Hepatocyte (in vitro differentiated cells): ENCODE results near the gene LCT. TPM values are rescaled to one million over a fixed set of nuclear protein-coding genes. Genes with fewer than 3 reads are reported as not detected.

Experiments used
- DNase-seq: peaks from one replicate; pipeline ENCODE4 v3.0.0-alpha.2; 2016; ENCODE audit warnings: low spot score
- H2AFZ ChIP-seq: fragments of 200-600 bp; sonication (generic); 2 replicates; pipeline ENCODE4 v1.6.0; 2016; ENCODE audit warnings: antibody characterized with exemption, mild to moderate bottlenecking
- H3K27ac ChIP-seq: fragments of 200-600 bp; sonication (generic); 2 replicates; pipeline ENCODE4 v1.5.1; 2016; ENCODE audit warnings: mild to moderate bottlenecking
- H3K27me3 ChIP-seq: fragments of 200-600 bp; sonication (generic); 2 replicates; pipeline ENCODE4 v1.6.1; 2016
- H3K36me3 ChIP-seq: fragments of 200-600 bp; sonication (generic); replicated peaks from 2 replicates; pipeline ENCODE4 v1.5.1; 2016; ENCODE audit warnings: low read depth; ENCODE audit not compliant: insufficient read depth
- H3K4me1 ChIP-seq: fragments of 200-600 bp; sonication (generic); 2 replicates; pipeline ENCODE4 v1.5.1; 2016; ENCODE audit warnings: mild to moderate bottlenecking, moderate library complexity; ENCODE audit not compliant: insufficient read depth
- H3K4me2 ChIP-seq: fragments of 200-600 bp; sonication (generic); 2 replicates; pipeline ENCODE4 v1.6.0; 2016
- H3K4me3 ChIP-seq: fragments of 200-600 bp; sonication (generic); 2 replicates; pipeline ENCODE4 v1.5.1; 2016; ENCODE audit warnings: mild to moderate bottlenecking
- H3K79me2 ChIP-seq: fragments of 200-600 bp; sonication (generic); 2 replicates; pipeline ENCODE4 v1.6.0; 2017; ENCODE audit warnings: mild to moderate bottlenecking
- H3K9me2 ChIP-seq: fragments of 200-600 bp; sonication (generic); replicated peaks from 2 replicates; pipeline ENCODE4 v1.6.0; 2017; ENCODE audit warnings: mild to moderate bottlenecking; ENCODE audit not compliant: insufficient read depth
- H3K9me3 ChIP-seq: fragments of 200-600 bp; sonication (generic); 2 replicates; pipeline ENCODE4 v1.5.1; 2016; ENCODE audit warnings: low read depth, mild to moderate bottlenecking
- H4K20me1 ChIP-seq: fragments of 200-600 bp; sonication (generic); 2 replicates; pipeline ENCODE4 v1.6.0; 2016; ENCODE audit warnings: mild to moderate bottlenecking; ENCODE audit not compliant: insufficient read depth, poor library complexity, severe bottlenecking
- EZH2 ChIP-seq: fragments of 200-600 bp; sonication (generic); IDR thresholded peaks from 2 replicates; pipeline ENCODE4 v1.6.1; 2016; ENCODE audit warnings: antibody characterized with exemption, mild to moderate bottlenecking, borderline replicate concordance
- EZH2phosphoT487 ChIP-seq: fragments of 200-600 bp; sonication (generic); IDR thresholded peaks from one replicate; pipeline ENCODE4 v1.6.1; 2018; ENCODE audit warnings: antibody characterized with exemption, mild to moderate bottlenecking, low read depth, moderate library complexity; ENCODE audit not compliant: unreplicated experiment, severe bottlenecking
- WGBS: methylation state at CpG from one replicate; pipeline ENCODE4 v1.1.6; 2016; ENCODE audit warnings: low lambda C conversion rate; ENCODE audit errors: missing lambda C conversion rate; 5-methylcytosine and 5-hydroxymethylcytosine counted together
- polyA plus RNA-seq: library from polyadenylated mRNA; unstranded; fragments of >200 nt; fragmentation: Nextera tagmentation; extraction: Ambion mirVana; gene quantifications from 2 replicates; pipeline ENCODE4 v1.2.1, GENCODE V29; 2016
- total RNA-seq: library from RNA; depleted of rRNA; stranded (reverse); fragments of >200 nt; gene quantifications from 2 replicates; pipeline ENCODE4 v1.2.3, GENCODE V29; 2014
- TF ChIP-seq, protein P1 (sequence below): fragments of 200-600 bp; sonication (generic); IDR thresholded peaks from 2 replicates; pipeline ENCODE4 v1.5.1; 2016; ENCODE audit warnings: antibody characterized with exemption, mild to moderate bottlenecking; ENCODE audit not compliant: poor library complexity

Gene LCT
- total and polyA plus RNA-seq, 2 experiments from 2014 or later = 0.51 to 3.2 TPM

DNA sequence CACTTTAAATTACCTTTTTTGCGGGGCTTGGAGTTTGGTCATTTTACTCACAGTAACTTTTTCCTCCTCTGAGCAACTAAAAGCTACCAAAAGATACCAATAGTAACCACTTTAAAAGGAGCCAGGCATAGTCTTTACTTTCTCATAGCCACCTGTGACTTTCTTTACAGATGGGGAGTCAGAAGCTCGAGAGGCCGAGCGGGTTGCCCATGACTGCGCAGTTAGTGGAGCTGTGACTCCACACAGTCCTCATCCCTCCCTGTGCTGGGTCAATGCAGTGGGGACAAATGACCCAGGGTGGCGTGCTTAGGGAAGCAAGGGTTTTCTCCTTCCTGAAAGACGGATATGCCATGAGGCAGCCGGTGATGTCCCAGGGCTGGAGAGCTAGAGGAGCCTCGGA lies 11.9 kb downstream of the LCT start:
- TF ChIP-seq EZH2 (no peak), EZH2phosphoT487 (no peak)
- TF ChIP-seq, protein P1, sequence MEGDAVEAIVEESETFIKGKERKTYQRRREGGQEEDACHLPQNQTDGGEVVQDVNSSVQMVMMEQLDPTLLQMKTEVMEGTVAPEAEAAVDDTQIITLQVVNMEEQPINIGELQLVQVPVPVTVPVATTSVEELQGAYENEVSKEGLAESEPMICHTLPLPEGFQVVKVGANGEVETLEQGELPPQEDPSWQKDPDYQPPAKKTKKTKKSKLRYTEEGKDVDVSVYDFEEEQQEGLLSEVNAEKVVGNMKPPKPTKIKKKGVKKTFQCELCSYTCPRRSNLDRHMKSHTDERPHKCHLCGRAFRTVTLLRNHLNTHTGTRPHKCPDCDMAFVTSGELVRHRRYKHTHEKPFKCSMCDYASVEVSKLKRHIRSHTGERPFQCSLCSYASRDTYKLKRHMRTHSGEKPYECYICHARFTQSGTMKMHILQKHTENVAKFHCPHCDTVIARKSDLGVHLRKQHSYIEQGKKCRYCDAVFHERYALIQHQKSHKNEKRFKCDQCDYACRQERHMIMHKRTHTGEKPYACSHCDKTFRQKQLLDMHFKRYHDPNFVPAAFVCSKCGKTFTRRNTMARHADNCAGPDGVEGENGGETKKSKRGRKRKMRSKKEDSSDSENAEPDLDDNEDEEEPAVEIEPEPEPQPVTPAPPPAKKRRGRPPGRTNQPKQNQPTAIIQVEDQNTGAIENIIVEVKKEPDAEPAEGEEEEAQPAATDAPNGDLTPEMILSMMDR = no peak
- no peaks in the 10 kb centered on the region for H4K20me1 ChIP-seq
- 91% methylated on average over 9 of the region's 9 CpGs for WGBS
- H3K79me2 ChIP-seq = no peaks in the 10 kb centered on the region
- H3K4me3 ChIP-seq = no peak overlapping the region
- H3K9me3 ChIP-seq = no peaks in the 10 kb centered on the region
- no peak overlapping the region for H3K27ac ChIP-seq
- H3K4me2 ChIP-seq = no peak overlapping the region
- H3K27me3 ChIP-seq = no peaks in the 10 kb centered on the region
- H2AFZ ChIP-seq = no peak overlapping the region
- no peak for DNase-seq
- H3K4me1 ChIP-seq = no peaks in the 10 kb centered on the region
- H3K36me3 ChIP-seq = no peaks in the 10 kb centered on the region
- H3K9me2 ChIP-seq = no peaks in the 10 kb centered on the region

DNA sequence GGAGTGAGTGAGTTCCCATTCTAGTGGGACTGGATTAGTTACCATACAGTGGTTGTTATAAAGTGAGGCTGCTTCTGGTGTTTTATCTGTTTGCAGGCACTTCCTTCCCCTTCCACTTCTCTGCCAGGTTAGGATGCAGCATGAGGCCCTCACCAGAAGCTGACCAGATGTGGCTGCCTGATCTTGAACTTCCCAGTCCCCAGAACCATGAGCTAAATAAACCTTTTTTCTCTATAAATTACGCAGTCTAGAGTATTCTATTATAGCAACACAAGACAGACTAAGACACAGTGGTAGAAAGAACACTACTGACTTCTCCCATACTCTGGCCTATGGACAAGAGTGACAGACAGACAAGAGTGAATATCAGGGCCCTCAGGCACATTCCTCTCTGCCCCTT lies 14.1 kb downstream of the LCT start:
- no peak overlapping the region for H3K4me3 ChIP-seq
- no peak overlapping the region for H3K27ac ChIP-seq
- DNase-seq = no peak
- H3K9me2 ChIP-seq = no peaks in the 10 kb centered on the region
- H3K9me3 ChIP-seq = no peaks in the 10 kb centered on the region
- 86% methylated on average over 1 of the region's 1 CpG for WGBS
- H4K20me1 ChIP-seq = no peaks in the 10 kb centered on the region
- H2AFZ ChIP-seq = no peak overlapping the region
- H3K4me1 ChIP-seq = no peaks in the 10 kb centered on the region
- H3K79me2 ChIP-seq = no peaks in the 10 kb centered on the region
- TF ChIP-seq EZH2phosphoT487 (no peak), EZH2 (no peak)
- TF ChIP-seq, protein P1 = no peak
- no peaks in the 10 kb centered on the region for H3K27me3 ChIP-seq
- H3K4me2 ChIP-seq = no peak overlapping the region
- no peaks in the 10 kb centered on the region for H3K36me3 ChIP-seq

DNA sequence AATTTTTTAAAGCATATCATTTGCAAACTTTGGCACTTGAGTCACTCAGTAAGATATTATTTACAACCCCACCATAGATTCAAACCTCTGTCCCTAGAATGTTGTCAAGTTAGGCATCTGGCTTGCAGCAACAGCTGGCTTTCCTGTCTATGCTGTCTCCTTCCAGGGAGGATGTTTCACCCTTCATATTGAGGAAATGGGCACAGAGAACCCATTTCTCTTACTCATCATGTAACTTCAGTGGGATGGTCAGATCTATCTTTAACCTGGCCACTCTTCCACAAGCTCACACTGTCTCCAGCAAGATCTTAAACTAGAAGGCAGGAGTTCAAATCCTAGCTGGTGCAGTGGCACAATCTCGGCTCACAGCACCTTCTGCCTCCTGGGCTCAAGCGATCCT lies 15.8 kb downstream of the LCT start:
- no peak overlapping the region for H3K4me3 ChIP-seq
- no peaks in the 10 kb centered on the region for H3K79me2 ChIP-seq
- H2AFZ ChIP-seq = no peak overlapping the region
- H3K4me1 ChIP-seq = no peaks in the 10 kb centered on the region
- no peaks in the 10 kb centered on the region for H3K9me3 ChIP-seq
- no peak for DNase-seq
- H3K36me3 ChIP-seq = no peaks in the 10 kb centered on the region
- TF ChIP-seq, protein P1 = no peak
- TF ChIP-seq EZH2 = no peak
- no peak for TF ChIP-seq EZH2phosphoT487
- H3K9me2 ChIP-seq = no peaks in the 10 kb centered on the region
- 96% methylated on average over 2 of the region's 2 CpGs for WGBS
- no peak overlapping the region for H3K4me2 ChIP-seq
- no peaks in the 10 kb centered on the region for H4K20me1 ChIP-seq
- no peak overlapping the region for H3K27ac ChIP-seq
- no peaks in the 10 kb centered on the region for H3K27me3 ChIP-seq

GRCh38 chr2:135820003-135820618 lies 16.9 kb downstream of the LCT start:
- no peaks in the 10 kb centered on the region for H4K20me1 ChIP-seq
- no peak overlapping the region for H3K4me2 ChIP-seq
- no peaks in the 10 kb centered on the region for H3K9me3 ChIP-seq
- H3K4me1 ChIP-seq = no peaks in the 10 kb centered on the region
- TF ChIP-seq EZH2 = no peak
- TF ChIP-seq, protein P1 = no peak
- no peak for TF ChIP-seq EZH2phosphoT487
- H3K9me2 ChIP-seq = no peaks in the 10 kb centered on the region
- no peaks in the 10 kb centered on the region for H3K36me3 ChIP-seq
- no peak overlapping the region for H3K4me3 ChIP-seq
- H3K27me3 ChIP-seq = no peaks in the 10 kb centered on the region
- no peaks in the 10 kb centered on the region for H3K79me2 ChIP-seq
- WGBS = 74% methylated on average over 9 of the region's 9 CpGs
- H3K27ac ChIP-seq = no peak overlapping the region
- H2AFZ ChIP-seq = no peak overlapping the region
- DNase-seq = no peak
